Measurements from ENCODE around the gene CLRN1.

DNA sequence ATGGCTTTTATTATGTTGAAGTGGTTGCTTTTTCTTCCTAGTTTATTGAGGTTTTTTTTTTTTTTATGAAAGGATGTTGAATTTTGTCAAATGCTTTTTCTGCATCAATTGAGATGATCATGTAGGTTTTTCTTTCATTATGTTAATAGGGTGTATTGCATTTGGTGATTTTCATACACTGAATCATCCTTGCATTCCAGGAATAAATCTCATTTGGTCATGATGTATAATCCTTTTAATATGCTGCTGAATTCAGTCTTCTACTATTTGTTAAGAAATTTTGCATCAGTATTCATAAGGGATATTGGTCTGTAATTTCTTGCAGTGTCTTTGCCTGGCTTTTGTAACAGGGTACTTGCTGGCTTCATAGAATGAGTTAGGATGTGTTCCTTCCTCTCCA, 11.5 kb upstream of the CLRN1 start:
- TF ChIP-seq SCMH1 (CRISPR knock-in tag; IDR thresholded peaks at IDR 0.05; ENCODE audit: borderline replicate concordance): no peak
- TF ChIP-seq, protein P1, sequence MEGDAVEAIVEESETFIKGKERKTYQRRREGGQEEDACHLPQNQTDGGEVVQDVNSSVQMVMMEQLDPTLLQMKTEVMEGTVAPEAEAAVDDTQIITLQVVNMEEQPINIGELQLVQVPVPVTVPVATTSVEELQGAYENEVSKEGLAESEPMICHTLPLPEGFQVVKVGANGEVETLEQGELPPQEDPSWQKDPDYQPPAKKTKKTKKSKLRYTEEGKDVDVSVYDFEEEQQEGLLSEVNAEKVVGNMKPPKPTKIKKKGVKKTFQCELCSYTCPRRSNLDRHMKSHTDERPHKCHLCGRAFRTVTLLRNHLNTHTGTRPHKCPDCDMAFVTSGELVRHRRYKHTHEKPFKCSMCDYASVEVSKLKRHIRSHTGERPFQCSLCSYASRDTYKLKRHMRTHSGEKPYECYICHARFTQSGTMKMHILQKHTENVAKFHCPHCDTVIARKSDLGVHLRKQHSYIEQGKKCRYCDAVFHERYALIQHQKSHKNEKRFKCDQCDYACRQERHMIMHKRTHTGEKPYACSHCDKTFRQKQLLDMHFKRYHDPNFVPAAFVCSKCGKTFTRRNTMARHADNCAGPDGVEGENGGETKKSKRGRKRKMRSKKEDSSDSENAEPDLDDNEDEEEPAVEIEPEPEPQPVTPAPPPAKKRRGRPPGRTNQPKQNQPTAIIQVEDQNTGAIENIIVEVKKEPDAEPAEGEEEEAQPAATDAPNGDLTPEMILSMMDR (CRISPR knock-in tag; IDR thresholded peaks at IDR 0.05): no peak
- no peak for TF ChIP-seq RFX1 (IDR thresholded peaks at IDR 0.05)
- TF ChIP-seq ZNF703 (CRISPR knock-in tag; IDR thresholded peaks at IDR 0.05; ENCODE audit: borderline replicate concordance): no peak
- TF ChIP-seq ZFP36 (IDR thresholded peaks at IDR 0.05; ENCODE audit: borderline replicate concordance, low read depth, low read length, partially characterized antibody): no peak
- TF ChIP-seq HOXA7 (CRISPR knock-in tag; IDR thresholded peaks at IDR 0.05): no peak
- TF ChIP-seq RXRB (CRISPR knock-in tag; IDR thresholded peaks at IDR 0.05; ENCODE audit: borderline replicate concordance): no peak
- TF ChIP-seq, protein P2, sequence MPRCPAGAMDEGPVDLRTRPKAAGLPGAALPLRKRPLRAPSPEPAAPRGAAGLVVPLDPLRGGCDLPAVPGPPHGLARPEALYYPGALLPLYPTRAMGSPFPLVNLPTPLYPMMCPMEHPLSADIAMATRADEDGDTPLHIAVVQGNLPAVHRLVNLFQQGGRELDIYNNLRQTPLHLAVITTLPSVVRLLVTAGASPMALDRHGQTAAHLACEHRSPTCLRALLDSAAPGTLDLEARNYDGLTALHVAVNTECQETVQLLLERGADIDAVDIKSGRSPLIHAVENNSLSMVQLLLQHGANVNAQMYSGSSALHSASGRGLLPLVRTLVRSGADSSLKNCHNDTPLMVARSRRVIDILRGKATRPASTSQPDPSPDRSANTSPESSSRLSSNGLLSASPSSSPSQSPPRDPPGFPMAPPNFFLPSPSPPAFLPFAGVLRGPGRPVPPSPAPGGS (CRISPR knock-in tag; IDR thresholded peaks at IDR 0.05): no peak
- TF ChIP-seq ZNF441 (CRISPR knock-in tag; IDR thresholded peaks at IDR 0.05; ENCODE audit: borderline replicate concordance): no peak

Data from HepG2 (cell line).